Effector memory CD4-positive, alpha-beta T cell (primary cell): Measurements from ENCODE around the gene ILKAP.

Experiments
- DNase-seq, 3 donors: peaks; one replicate each; pipeline ENCODE4 v3.0.0-alpha.2; 2020
- H3K27ac ChIP-seq: 2 replicates; pipeline ENCODE4 v1.7.0; 2013; ENCODE audit warnings: mild to moderate bottlenecking, low read length, moderate library complexity; ENCODE audit not compliant: insufficient read depth, poor library complexity, severe bottlenecking
- H3K27me3 ChIP-seq: replicated peaks from 2 replicates; pipeline ENCODE4 v1.7.0; 2013; ENCODE audit warnings: mild to moderate bottlenecking, low read length; ENCODE audit not compliant: insufficient read depth, control insufficient read depth, poor library complexity, severe bottlenecking
- H3K36me3 ChIP-seq: 2 replicates; pipeline ENCODE4 v1.7.0; 2013; ENCODE audit warnings: mild to moderate bottlenecking, low read length, moderate library complexity; ENCODE audit not compliant: control insufficient read depth, insufficient read depth
- H3K4me1 ChIP-seq: 2 replicates; pipeline ENCODE4 v1.7.0; 2013; ENCODE audit warnings: low read length, mild to moderate bottlenecking; ENCODE audit not compliant: control insufficient read depth, insufficient read depth, poor library complexity, severe bottlenecking
- H3K4me3 ChIP-seq: 2 replicates; pipeline ENCODE4 v1.7.0; 2013; ENCODE audit warnings: low read length, low read depth, mild to moderate bottlenecking; ENCODE audit not compliant: insufficient read depth, poor library complexity, severe bottlenecking
- H3K9me3 ChIP-seq: 2 replicates; pipeline ENCODE4 v1.7.0; 2013; ENCODE audit warnings: mild to moderate bottlenecking, low read length, moderate library complexity; ENCODE audit not compliant: control insufficient read depth

The ILKAP gene

DNA sequence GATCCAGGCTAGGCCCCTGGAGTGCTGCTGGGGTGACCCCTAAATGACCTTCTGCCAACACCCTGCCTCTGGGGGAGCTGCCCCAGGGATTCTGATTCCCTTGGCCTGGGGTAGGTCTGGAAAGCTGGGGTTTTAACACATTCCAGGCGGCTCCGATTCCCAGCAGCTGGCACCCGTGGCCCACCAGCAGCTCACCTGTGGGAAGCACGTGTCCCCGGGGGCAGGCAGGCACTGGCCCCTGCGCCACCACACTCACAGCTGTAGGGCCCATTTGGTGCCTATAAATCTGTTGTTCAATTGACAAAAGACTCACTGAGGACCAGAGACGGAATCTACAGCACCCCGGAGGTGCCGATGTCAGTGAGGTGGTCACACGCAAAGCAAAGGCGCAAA, 69.1 kb downstream of the ILKAP start:
- no peak overlapping the region for H3K4me3 ChIP-seq
- H3K4me1 ChIP-seq: no peaks in the 10 kb centered on the region
- no peak for DNase-seq
- H3K36me3 ChIP-seq: no peaks in the 10 kb centered on the region
- H3K27ac ChIP-seq: no peak overlapping the region
- H3K27me3 ChIP-seq: no peaks in the 10 kb centered on the region
- no peaks in the 10 kb centered on the region for H3K9me3 ChIP-seq

DNA sequence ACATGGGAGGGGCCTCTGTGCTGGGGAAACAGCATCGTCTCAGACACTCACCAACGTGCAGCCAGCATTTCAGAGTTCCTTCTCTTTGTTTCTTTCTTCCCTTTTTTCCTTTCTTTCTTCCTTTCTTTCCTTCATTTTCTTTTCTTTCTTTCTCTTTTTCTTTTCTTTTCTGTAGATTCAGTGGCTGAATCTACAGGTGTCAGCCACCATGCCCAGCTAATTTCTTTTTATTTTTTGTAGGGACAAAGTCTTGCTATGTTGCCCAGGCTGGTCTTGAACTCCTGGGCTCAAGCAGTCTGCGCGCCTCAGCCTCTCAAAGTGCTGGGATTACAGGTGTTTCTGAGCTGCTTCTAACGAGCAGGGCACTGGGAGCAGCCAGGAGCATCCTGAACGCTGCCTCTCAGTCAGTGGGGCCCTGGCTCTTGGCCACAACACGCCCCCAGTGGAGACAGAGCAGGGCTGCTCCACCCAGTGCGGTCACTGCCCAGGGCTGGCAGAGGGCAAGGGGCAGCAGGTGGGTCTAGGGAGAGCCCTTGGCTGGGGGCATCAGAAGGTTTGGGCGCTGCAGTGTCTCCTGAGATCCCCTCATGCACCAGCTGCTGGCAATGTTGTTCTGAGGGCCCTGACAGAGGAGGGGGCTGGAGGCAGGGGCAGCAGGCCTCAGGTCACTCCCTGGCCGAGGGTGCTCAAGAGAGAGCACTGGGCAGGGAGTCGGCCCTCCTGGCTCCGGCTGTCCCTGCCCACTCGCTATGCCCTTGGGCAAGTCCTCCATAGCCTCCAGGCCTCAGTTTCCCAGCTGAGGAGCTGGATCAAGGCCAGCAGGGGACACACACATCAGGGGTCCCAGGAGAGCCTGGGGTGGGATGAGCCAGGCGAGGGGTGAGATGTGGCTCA, 69.7 kb downstream of the ILKAP start:
- no peaks in the 10 kb centered on the region for H3K36me3 ChIP-seq
- no peaks in the 10 kb centered on the region for H3K9me3 ChIP-seq

DNA sequence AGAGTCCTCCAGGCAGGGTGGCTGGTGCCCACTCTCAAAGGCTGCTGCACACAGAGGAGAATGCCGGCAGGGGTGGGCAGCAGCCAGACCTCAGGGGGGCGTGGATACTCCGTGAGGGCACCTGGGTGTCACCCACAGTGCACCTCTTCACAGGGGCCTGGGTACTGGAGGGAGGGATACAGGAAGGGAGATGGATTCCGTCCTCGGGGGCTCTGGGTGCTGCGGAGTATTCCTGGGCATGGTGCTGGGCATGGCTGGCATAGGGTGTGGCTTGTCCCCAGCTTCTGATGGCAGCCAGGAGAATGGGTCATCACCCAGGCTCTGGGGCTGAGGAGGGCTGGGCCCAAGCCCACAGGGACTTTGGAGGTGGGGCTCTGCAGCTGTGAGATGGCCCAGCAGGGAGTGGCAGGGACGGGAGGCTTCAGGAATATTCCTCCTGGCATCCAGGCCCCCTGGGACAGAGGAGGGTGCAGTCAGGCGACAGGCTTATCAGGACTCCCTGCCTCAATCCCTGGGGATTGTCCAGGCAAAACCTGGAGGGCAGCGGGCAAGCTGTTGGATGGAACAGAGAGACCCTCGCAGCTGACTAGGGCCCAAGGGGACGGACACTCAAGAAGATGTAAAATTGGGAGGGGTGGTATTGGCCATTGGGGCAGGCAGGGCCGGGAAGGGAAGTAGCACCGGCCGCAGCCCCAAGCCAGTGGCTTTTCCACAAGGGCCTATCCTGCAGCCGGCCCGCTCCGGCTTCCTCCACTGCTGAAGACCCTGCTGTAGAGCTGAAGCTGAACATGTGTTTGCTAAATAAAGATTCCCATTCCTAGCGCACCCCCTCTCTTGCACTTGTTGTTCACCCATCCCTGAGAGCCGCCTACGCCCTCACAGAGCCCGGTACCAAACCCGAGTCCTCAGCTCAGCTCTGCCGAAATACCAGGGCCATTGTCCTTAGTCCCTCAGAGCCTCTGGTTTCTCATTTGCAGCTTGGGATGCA, 70.7 kb downstream of the ILKAP start:
- Histone ChIP-seq H3K9me3 (no peaks in the 10 kb centered on the region), H3K27ac (no peak overlapping the region), H3K4me3 (no peak overlapping the region), H3K4me1 (no peaks in the 10 kb centered on the region), H3K27me3 (no peaks in the 10 kb centered on the region), H3K36me3 (no peaks in the 10 kb centered on the region)
- no peak for DNase-seq

More for the DNA sequence above, 69.7 kb downstream of the ILKAP start:
- Histone ChIP-seq H3K27me3 (no peaks in the 10 kb centered on the region), H3K27ac (no peak overlapping the region), H3K4me3 (no peak overlapping the region), H3K4me1 (no peaks in the 10 kb centered on the region)
- DNase-seq: no peak

DNA sequence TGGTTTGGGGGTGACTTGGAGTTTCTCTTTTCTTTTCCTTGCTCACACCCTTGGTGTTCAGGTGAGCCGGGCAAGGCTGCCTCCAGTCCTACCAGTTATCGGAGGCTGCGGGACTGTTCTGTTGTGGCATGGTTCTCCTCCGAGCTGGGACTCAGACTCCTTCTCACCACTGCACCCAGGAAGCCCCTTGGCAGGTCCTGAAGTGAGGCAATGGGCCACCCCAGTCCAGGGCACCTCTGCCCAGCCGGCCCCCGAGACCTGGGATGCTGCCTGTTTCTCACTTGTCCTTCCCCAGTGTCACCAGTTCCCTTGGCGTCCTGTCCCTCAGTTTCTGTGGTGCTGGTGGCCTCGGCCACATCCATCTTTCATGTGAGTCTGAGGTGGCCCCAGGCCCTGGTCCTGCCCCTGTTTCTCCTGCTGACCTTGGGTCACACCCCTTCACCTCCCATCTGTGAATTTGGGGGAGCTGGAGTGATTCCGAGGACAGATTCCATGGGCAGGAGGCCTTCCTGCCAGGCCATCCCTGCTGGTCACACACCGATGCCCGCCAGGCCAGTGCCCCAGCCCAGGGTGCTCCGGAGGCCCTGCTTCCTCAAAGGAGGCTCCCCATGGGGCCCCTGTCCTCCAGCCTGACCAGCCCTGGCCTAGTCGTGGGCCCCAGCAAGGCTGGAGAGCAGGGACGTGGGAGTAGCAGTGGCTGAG, 71.6 kb downstream of the ILKAP start:
- no peaks in the 10 kb centered on the region for H3K9me3 ChIP-seq
- DNase-seq: no peak
- no peak overlapping the region for H3K4me3 ChIP-seq
- H3K27me3 ChIP-seq: no peaks in the 10 kb centered on the region
- no peaks in the 10 kb centered on the region for H3K4me1 ChIP-seq
- no peaks in the 10 kb centered on the region for H3K36me3 ChIP-seq
- no peak overlapping the region for H3K27ac ChIP-seq

DNA sequence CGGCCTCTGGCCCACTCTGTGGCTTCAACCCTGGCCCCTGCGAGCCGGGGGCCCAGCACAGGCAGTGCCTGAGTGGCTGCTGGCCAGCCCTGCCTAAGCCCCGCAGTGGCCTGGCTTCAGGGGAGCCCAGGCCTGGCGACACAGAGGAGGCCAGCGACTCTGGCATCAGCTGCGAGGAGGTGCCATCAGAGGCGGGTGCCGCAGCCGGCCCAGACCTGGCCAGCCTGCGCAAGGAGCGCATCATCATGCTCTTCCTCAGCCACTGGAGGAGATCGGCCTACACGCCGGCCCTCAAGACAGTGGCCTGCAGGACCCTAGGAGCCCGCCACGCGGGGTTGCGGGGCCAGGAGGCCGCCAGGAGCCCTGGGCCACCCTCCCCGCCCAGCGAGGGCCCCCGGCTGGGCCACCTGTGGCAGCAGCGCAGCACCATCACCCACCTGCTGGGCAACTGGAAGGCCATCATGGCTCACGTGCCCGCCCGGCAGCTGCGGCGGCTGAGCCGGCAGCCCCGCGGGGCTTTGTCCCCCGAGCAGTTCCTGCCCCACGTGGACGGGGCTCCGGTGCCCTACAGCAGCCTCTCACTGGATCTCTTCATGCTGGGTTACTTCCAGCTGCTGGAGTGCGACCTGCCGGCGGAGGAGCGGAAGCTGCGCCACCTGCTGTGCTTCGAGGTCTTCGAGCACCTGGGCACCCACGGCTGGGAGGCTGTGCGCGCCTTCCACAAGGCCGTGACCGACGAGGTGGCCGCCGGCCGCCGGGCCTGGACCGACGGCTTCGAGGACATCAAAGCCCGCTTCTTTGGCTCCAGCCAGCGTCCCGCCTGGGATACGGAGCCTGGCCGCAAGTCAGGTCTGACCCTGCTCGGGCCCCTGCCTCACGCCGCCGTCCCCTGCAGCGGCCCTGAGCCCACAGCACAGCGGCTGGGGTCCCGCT, 72.5 kb downstream of the ILKAP start:
- H3K27me3 ChIP-seq: no peaks in the 10 kb centered on the region
- no peak for DNase-seq
- no peaks in the 10 kb centered on the region for H3K36me3 ChIP-seq
- H3K9me3 ChIP-seq: no peaks in the 10 kb centered on the region
- no peak overlapping the region for H3K27ac ChIP-seq
- no peaks in the 10 kb centered on the region for H3K4me1 ChIP-seq
- no peak overlapping the region for H3K4me3 ChIP-seq

DNA sequence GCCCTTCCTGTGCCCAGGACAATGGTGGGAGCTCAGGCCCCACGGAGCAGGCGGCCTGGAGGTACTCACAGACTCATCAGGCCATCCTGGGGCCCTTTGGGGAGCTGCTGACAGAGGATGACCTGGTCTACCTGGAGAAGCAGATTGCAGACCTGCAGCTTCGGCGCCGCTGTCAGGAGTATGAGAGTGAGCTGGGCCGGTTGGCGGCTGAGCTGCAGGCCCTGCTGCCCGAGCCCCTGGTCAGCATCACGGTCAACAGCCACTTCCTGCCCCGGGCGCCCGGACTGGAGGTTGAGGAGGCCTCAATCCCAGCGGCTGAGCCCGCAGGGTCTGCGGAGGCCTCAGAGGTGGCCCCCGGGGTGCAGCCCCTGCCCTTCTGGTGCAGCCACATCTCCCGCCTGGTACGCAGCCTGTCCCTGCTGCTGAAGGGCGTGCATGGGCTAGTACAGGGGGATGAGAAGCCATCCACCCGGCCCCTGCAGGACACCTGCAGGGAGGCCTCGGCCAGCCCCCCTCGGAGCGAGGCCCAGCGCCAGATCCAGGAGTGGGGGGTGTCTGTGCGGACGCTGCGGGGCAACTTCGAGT, 73.3 kb downstream of the ILKAP start:
- DNase-seq: no peak
- H3K4me3 ChIP-seq: no peak overlapping the region

DNA sequence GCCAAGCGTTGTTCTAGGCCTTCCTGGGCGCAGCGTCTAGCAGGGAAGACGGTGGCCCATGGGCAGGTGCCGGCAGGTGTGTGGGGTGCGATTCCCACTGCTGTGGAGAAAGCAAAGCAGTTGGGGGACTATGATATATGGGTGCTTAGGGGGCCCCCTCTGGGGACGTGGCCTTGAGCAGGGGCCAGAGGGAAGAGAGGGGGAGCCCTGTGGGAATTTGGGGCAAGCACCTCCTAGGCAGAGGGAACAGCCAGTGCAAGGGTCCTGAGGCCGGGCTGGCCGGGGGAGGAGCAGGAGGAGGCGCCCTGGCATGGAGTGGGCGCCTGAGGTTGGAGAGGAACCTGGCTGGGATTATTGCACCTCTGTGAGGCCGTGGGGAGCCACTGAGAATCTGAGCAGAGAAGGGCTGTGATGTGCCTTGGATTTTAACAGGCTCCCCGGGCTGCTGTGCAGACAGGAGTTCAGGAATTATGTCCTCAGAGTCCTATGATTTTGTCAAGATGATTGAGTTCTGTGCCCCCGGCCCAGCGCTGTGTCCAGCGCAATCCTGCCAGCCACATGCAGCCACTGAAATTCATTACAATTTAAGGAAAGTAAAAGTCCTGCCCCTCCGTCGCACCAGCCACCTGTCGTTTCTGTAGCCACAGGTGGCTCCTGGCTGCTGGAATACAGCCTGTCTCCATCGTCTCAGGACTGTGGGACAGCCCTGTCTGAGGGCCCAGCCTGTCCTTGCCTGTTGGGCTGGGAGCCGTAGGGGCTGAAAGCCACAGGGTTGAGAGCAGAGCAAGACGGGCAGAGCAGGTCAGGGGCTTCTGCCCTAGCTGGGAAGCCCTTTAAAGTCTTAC, 74.1 kb downstream of the ILKAP start:
- H3K27ac ChIP-seq: no peak overlapping the region
- H3K27me3 ChIP-seq: no peaks in the 10 kb centered on the region
- no peaks in the 10 kb centered on the region for H3K36me3 ChIP-seq
- no peak for DNase-seq
- no peaks in the 10 kb centered on the region for H3K4me1 ChIP-seq
- no peaks in the 10 kb centered on the region for H3K9me3 ChIP-seq
- H3K4me3 ChIP-seq: no peak overlapping the region

More for the DNA sequence above, 73.3 kb downstream of the ILKAP start:
- Histone ChIP-seq H3K27ac (no peak overlapping the region), H3K4me1 (no peaks in the 10 kb centered on the region), H3K9me3 (no peaks in the 10 kb centered on the region), H3K27me3 (no peaks in the 10 kb centered on the region), H3K36me3 (no peaks in the 10 kb centered on the region)

DNA sequence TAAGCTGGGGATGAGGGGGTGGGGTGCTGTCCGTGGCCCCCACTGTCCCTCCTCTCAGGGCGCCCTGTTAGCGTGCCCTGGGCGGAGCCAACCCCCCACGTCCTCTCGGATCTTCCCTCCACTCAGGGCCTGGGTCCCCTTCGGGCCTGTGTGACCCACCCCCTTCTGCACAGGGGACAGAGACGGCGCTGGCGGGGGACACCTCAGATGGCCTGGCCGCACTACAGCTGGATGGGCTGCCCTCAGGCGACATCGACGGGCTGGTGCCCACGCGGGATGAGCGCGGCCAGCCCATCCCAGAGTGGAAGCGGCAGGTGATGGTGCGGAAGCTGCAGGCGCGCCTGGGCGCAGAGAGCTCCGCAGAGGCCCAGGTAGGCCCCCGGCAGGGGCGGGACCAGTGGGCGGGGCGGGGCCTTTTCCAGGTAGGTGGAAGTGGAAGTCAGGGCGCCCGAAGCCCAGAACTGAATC, 74.9 kb downstream of the ILKAP start:
- no peak for DNase-seq
- H3K27ac ChIP-seq: no peak overlapping the region
- no peaks in the 10 kb centered on the region for H3K4me1 ChIP-seq
- no peak overlapping the region for H3K4me3 ChIP-seq
- H3K36me3 ChIP-seq: no peaks in the 10 kb centered on the region
- H3K27me3 ChIP-seq: no peaks in the 10 kb centered on the region
- no peaks in the 10 kb centered on the region for H3K9me3 ChIP-seq
